ENCODE data around the gene MLST8. TPM values are rescaled to one million over a fixed set of nuclear protein-coding genes. Genes with fewer than 3 reads are reported as not detected.
A peak's percentile ranks its signal among the peaks of the same experiment; 100 is the strongest.

The MLST8 gene
- total and polyA plus RNA-seq, 2 of the 8 experiments (the other 6 are each of a cell fraction or from before 2014, with no cell fraction given), result 67.6 to 321 TPM

- TF ChIP-seq USF2 (IDR thresholded peaks at IDR 0.05; ENCODE audit: low read length) (no peak), SIX5 (IDR thresholded peaks at IDR 0.05; ENCODE audit: low read depth, low read length) (peak; percentile 2; the same call in 1 of the 2 replicates), NRF1 (IDR thresholded peaks at IDR 0.05; ENCODE audit: low read depth, low read length) (peak; percentile 98), ASH2L (IDR thresholded peaks at IDR 0.05; ENCODE audit: low read length) (peak; percentile 88), NANOG (IDR thresholded peaks at IDR 0.05; ENCODE audit: insufficient read depth, low read depth, low read length, poor library complexity, severe bottlenecking) (peak; percentile 7), ZNF274 (IDR thresholded peaks at IDR 0.05; ENCODE audit: borderline replicate concordance, extremely low read depth, low read length) (no peak), JUN (IDR thresholded peaks at IDR 0.05; ENCODE audit: low read depth, low read length) (no peak), SP4 (IDR thresholded peaks at IDR 0.05; ENCODE audit: low read length) (0 out of 2 replicates have a peak, but pooled peaks have one; percentile 91), CTCF (IDR thresholded peaks at IDR 0.05; ENCODE audit: control extremely low read depth in 1 of 3, insufficient read depth in 1 of 3, low read depth in 1 of 3, low read length in 3 of 3) (no peak), SIN3A (conservative IDR thresholded peaks at IDR 0.05 in 1 of 2, IDR thresholded peaks at IDR 0.05 in 1 of 2; ENCODE audit: low read depth in 1 of 2, low read length in 2 of 2) (peak; percentile 27 to 78; a peak in 2 of 4 replicates), POU5F1 (IDR thresholded peaks at IDR 0.05; ENCODE audit: low read depth, low read length) (no peak), FOSL1 (IDR thresholded peaks at IDR 0.05; ENCODE audit: insufficient read depth, low read depth, low read length) (no peak), PHF8 (conservative IDR thresholded peaks at IDR 0.05; ENCODE audit: low read depth, low read length) (peak; percentile 100), POLR2A (IDR thresholded peaks at IDR 0.05; ENCODE audit: control extremely low read depth in 1 of 2, low read depth in 2 of 2, low read length in 2 of 2) (peak in 1 of 2 experiments; percentile 94; a peak in 2 of 3 replicates), JUND (IDR thresholded peaks at IDR 0.05; ENCODE audit: low read length) (peak; percentile 88), TEAD4 (IDR thresholded peaks at IDR 0.05; ENCODE audit: low read depth, low read length) (no peak), RFX5 (IDR thresholded peaks at IDR 0.05; ENCODE audit: borderline replicate concordance, low read depth, low read length) (no peak), TCF12 (IDR thresholded peaks at IDR 0.05; ENCODE audit: low read depth, low read length) (0 out of 2 replicates have a peak, but pooled peaks have one; percentile 11), RXRA (IDR thresholded peaks at IDR 0.05; ENCODE audit: insufficient read depth, low read depth, low read length) (no peak), EP300 (IDR thresholded peaks at IDR 0.05; ENCODE audit: borderline replicate concordance in 1 of 2, low read depth in 2 of 2, low read length in 2 of 2) (peak in 1 of 2 experiments; percentile 97; a peak in 2 of 3 replicates)
Observed at GRCh38 chr16:2205104-2205966, at the start of gene MLST8 (continued).

Data from H1 (cell line).